Bone marrow (tissue), 2 donors: Measurements from ENCODE around the gene FARP2.
"Not testable (repeated sequence)": the region's sequence is repeated elsewhere in the genome, so short reads cannot be mapped to it uniquely, and the experiment has no call there.

Experiments used
- DNase-seq, 2 donors: peaks; one replicate each; lab custom pipeline; 2025; lab: John Stamatoyannopoulos, UW

The FARP2 gene

GRCh38 chr2:241364781-241365180, 8.7 kb downstream of the FARP2 start:
- DNase-seq = no peak

GRCh38 chr2:241366678-241367077, 10.6 kb downstream of the FARP2 start:
- no peak for DNase-seq

GRCh38 chr2:241368643-241369042, 12.6 kb downstream of the FARP2 start:
- DNase-seq = no peak

- no peak for DNase-seq
These were observed 16.4 kb downstream of the FARP2 start for GRCh38 chr2:241372361-241372992.

GRCh38 chr2:241373446-241373845, 17.4 kb downstream of the FARP2 start:
- DNase-seq = no peak

GRCh38 chr2:241373906-241374305, 17.8 kb downstream of the FARP2 start:
- DNase-seq = not testable (repeated sequence)

- no peak for DNase-seq
These were observed 19.2 kb downstream of the FARP2 start for GRCh38 chr2:241375300-241375699.

- DNase-seq = no peak
These were observed 20.7 kb downstream of the FARP2 start for GRCh38 chr2:241376808-241377207.

GRCh38 chr2:241378816-241379215, 22.7 kb downstream of the FARP2 start:
- DNase-seq = no peak

GRCh38 chr2:241379481-241380480, 23.7 kb downstream of the FARP2 start:
- no peak for DNase-seq

GRCh38 chr2:241381872-241382271, 25.8 kb downstream of the FARP2 start:
- peak in 1 of 2 donors; percentile 2 for DNase-seq

GRCh38 chr2:241385450-241385849, 29.4 kb downstream of the FARP2 start:
- not testable (repeated sequence) for DNase-seq

GRCh38 chr2:241386519-241386918, 30.4 kb downstream of the FARP2 start:
- DNase-seq = no peak

- DNase-seq = no peak
These were observed 33.6 kb downstream of the FARP2 start for GRCh38 chr2:241389697-241390096.

GRCh38 chr2:241390301-241391206, 34.5 kb downstream of the FARP2 start:
- no peak for DNase-seq

- peak in 1 of 2 donors; percentile 5 for DNase-seq
These were observed 36.0 kb downstream of the FARP2 start for GRCh38 chr2:241391892-241392665.

- not testable (repeated sequence) for DNase-seq
These were observed 36.7 kb downstream of the FARP2 start for GRCh38 chr2:241392753-241393152.

GRCh38 chr2:241393524-241394196, 37.6 kb downstream of the FARP2 start:
- no peak for DNase-seq

GRCh38 chr2:241396809-241397208, 40.7 kb downstream of the FARP2 start:
- not testable (repeated sequence) for DNase-seq
